Measurements from ENCODE around the gene PRG3. TPM values are rescaled to one million over a fixed set of nuclear protein-coding genes. Genes with fewer than 3 reads are reported as not detected.

Gene PRG3
- total and polyA plus RNA-seq, 2 of the 13 experiments (the other 11 are each of a cell fraction or from before 2014, with no cell fraction given), result not detected

DNA sequence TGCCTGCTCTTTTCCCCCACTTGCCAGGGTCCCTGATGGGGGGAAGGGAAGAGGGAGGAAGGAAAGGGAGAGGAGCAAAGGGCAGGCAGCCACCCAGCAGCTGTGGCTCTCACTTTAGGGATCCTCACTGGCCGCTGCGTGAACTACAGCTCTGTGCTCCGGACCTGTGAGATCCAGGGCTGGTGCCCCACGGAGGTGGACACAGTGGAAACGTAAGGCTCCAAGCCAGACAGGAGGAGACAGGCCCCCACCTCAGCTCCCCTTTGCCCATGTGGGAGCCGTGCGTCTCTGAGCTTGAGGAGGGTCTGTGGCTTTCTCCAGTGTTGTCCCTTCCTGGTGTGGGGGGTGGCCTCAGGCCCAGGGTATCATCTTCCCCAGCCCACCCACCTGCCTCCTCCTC is 32.9 kb downstream of the PRG3 start (continued):
- no peak for TF ChIP-seq KLF9 (CRISPR knock-in tag; IDR thresholded peaks at IDR 0.05; ENCODE audit: low read depth)
- TF ChIP-seq, protein P1, sequence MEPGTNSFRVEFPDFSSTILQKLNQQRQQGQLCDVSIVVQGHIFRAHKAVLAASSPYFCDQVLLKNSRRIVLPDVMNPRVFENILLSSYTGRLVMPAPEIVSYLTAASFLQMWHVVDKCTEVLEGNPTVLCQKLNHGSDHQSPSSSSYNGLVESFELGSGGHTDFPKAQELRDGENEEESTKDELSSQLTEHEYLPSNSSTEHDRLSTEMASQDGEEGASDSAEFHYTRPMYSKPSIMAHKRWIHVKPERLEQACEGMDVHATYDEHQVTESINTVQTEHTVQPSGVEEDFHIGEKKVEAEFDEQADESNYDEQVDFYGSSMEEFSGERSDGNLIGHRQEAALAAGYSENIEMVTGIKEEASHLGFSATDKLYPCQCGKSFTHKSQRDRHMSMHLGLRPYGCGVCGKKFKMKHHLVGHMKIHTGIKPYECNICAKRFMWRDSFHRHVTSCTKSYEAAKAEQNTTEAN (CRISPR knock-in tag; conservative IDR thresholded peaks at IDR 0.05), result no peak
- no peak for TF ChIP-seq ZNF460 (CRISPR knock-in tag; IDR thresholded peaks at IDR 0.05; ENCODE audit: borderline replicate concordance)
- TF ChIP-seq, protein P2, sequence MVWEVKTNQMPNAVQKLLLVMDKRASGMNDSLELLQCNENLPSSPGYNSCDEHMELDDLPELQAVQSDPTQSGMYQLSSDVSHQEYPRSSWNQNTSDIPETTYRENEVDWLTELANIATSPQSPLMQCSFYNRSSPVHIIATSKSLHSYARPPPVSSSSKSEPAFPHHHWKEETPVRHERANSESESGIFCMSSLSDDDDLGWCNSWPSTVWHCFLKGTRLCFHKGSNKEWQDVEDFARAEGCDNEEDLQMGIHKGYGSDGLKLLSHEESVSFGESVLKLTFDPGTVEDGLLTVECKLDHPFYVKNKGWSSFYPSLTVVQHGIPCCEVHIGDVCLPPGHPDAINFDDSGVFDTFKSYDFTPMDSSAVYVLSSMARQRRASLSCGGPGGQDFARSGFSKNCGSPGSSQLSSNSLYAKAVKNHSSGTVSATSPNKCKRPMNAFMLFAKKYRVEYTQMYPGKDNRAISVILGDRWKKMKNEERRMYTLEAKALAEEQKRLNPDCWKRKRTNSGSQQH (CRISPR knock-in tag; IDR thresholded peaks at IDR 0.05; ENCODE audit: low read depth), result no peak
- TF ChIP-seq, protein P3, sequence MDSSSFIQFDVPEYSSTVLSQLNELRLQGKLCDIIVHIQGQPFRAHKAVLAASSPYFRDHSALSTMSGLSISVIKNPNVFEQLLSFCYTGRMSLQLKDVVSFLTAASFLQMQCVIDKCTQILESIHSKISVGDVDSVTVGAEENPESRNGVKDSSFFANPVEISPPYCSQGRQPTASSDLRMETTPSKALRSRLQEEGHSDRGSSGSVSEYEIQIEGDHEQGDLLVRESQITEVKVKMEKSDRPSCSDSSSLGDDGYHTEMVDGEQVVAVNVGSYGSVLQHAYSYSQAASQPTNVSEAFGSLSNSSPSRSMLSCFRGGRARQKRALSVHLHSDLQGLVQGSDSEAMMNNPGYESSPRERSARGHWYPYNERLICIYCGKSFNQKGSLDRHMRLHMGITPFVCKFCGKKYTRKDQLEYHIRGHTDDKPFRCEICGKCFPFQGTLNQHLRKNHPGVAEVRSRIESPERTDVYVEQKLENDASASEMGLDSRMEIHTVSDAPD (CRISPR knock-in tag; IDR thresholded peaks at IDR 0.05), result no peak

DNA sequence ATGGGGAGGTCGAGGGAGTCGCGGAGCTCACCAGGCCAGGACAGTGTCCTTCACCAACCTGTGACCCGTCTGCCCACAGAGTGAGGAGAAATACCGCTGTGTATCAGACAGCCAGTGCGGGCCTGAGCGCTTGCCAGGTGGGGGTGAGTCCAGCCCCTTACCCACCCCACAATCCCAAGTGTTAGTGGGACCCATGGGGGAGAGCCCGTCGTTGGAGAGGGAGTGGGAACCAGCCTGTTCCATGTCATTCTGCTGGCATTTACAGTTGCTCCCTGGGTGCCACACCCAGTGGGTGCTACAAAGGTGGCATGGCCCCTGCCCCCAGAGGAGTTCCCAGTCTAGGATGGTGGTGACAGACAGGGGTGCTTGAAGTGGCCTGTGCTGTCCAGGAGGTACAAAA is 33.6 kb downstream of the PRG3 start:
- intact Hi-C loops (cut with micrococcal nuclease; ENCODE audit: unreplicated experiment), result loop anchor here (5.0 to 10.0 kb wide), 2 partner anchors 70 to 213 kb away; no protein-coding TSS in a partner anchor
- no peak overlapping the region for H2AFZ ChIP-seq (ENCODE audit: low read length)
- in situ Hi-C loops (cut with HindIII; ENCODE audit: extremely low pct_ligation_motif_present, low pct_unique_long_range_greater_than_20kb), result loop anchor here (5.0 to 10.0 kb wide), 4 partner anchors 110 to 295 kb away; partner anchors contain the start of genes TIMM10 and UBE2L6
- no peak overlapping the region for H3K27ac ChIP-seq (ENCODE audit: extremely low read length, insufficient read depth, low read length)
- no peak overlapping the region for H3K4me3 ChIP-seq (replicated peaks in 1 of 3; ENCODE audit: insufficient read depth in 1 of 3, low read depth in 2 of 3, low read length in 3 of 3)
- FAIRE-seq (no peak), ATAC-seq (no peak), DNase-seq (ENCODE audit: low spot score) (no peak)
- H3K4me1 ChIP-seq (ENCODE audit: insufficient read depth, low read length), result peaks cover 53% of the 10 kb centered on the region
- H3K9me3 ChIP-seq (ENCODE audit: low read length), result no peaks in the 10 kb centered on the region
- H3K9ac ChIP-seq (ENCODE audit: insufficient read depth, low read depth, low read length), result no peak overlapping the region
- CTCF ChIA-PET (ENCODE audit: low intra/inter-chr PET ratio, low total read pairs), result no interaction called here
- WGBS (ENCODE audit: low lambda C conversion rate), result 37% methylated on average over 6 of the region's 9 CpGs
- H3K27me3 ChIP-seq (ENCODE audit: control insufficient read depth in 1 of 2, insufficient read depth in 2 of 2, low read length in 2 of 2), result peaks cover 1 to 22% of the 10 kb centered on the region in 2 experiments; a peak in 4 of 5 replicates
- no peaks in the 10 kb centered on the region for H3K36me3 ChIP-seq (replicated peaks in 1 of 2; ENCODE audit: control insufficient read depth in 1 of 2, insufficient read depth in 2 of 2, low read length in 2 of 2)
- H3K4me2 ChIP-seq (ENCODE audit: low read depth, low read length), result no peak overlapping the region
- H4K20me1 ChIP-seq (ENCODE audit: insufficient read depth, low read length), result no peaks in the 10 kb centered on the region
- H3K79me2 ChIP-seq (ENCODE audit: insufficient read depth, low read length), result no peaks in the 10 kb centered on the region
- POLR2A ChIA-PET, result no interaction called here
- BruUV-seq (replicated peaks), result no TSS peak
- TF ChIP-seq, protein P4, sequence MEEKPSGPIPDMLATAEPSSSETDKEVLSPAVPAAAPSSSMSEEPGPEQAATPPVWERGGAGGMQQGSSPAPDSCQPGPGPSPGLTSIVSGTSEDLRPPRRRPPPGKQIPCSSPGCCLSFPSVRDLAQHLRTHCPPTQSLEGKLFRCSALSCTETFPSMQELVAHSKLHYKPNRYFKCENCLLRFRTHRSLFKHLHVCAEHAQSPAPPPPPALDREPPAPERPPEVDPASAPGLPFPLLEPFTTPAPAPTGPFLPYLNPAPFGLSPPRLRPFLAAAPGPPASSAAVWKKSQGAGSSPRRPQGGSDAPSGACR (CRISPR knock-in tag; IDR thresholded peaks at IDR 0.05), result no peak
- TF ChIP-seq ZNF776 (CRISPR knock-in tag; IDR thresholded peaks at IDR 0.05) (no peak), ZNF530 (CRISPR knock-in tag; IDR thresholded peaks at IDR 0.05; ENCODE audit: low read depth) (no peak), RFXAP (CRISPR knock-in tag; IDR thresholded peaks at IDR 0.05; ENCODE audit: borderline replicate concordance) (no peak), NFKBIZ (CRISPR knock-in tag; IDR thresholded peaks at IDR 0.05) (no peak)
- TF ChIP-seq, protein P5, sequence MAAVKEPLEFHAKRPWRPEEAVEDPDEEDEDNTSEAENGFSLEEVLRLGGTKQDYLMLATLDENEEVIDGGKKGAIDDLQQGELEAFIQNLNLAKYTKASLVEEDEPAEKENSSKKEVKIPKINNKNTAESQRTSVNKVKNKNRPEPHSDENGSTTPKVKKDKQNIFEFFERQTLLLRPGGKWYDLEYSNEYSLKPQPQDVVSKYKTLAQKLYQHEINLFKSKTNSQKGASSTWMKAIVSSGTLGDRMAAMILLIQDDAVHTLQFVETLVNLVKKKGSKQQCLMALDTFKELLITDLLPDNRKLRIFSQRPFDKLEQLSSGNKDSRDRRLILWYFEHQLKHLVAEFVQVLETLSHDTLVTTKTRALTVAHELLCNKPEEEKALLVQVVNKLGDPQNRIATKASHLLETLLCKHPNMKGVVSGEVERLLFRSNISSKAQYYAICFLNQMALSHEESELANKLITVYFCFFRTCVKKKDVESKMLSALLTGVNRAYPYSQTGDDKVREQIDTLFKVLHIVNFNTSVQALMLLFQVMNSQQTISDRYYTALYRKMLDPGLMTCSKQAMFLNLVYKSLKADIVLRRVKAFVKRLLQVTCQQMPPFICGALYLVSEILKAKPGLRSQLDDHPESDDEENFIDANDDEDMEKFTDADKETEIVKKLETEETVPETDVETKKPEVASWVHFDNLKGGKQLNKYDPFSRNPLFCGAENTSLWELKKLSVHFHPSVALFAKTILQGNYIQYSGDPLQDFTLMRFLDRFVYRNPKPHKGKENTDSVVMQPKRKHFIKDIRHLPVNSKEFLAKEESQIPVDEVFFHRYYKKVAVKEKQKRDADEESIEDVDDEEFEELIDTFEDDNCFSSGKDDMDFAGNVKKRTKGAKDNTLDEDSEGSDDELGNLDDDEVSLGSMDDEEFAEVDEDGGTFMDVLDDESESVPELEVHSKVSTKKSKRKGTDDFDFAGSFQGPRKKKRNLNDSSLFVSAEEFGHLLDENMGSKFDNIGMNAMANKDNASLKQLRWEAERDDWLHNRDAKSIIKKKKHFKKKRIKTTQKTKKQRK (IDR thresholded peaks at IDR 0.05; ENCODE audit: low read length), result no peak
- TF ChIP-seq, protein P6, sequence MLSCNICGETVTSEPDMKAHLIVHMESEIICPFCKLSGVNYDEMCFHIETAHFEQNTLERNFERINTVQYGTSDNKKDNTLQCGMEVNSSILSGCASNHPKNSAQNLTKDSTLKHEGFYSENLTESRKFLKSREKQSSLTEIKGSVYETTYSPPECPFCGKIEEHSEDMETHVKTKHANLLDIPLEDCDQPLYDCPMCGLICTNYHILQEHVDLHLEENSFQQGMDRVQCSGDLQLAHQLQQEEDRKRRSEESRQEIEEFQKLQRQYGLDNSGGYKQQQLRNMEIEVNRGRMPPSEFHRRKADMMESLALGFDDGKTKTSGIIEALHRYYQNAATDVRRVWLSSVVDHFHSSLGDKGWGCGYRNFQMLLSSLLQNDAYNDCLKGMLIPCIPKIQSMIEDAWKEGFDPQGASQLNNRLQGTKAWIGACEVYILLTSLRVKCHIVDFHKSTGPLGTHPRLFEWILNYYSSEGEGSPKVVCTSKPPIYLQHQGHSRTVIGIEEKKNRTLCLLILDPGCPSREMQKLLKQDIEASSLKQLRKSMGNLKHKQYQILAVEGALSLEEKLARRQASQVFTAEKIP (CRISPR knock-in tag; IDR thresholded peaks at IDR 0.05; ENCODE audit: borderline replicate concordance), result no peak

All from HepG2 (cell line).